GM23338 (cell line): ENCODE measurements around the gene LRMDA.

Experiments used
- CREB1 ChIP-seq: fragments of 250-450 bp; sonication (Bioruptor Pico); IDR thresholded peaks from 2 replicates; pipeline ENCODE4 v1.5.0; 2020; ENCODE audit warnings: low read depth, mild to moderate bottlenecking, moderate library complexity
- EZH2 ChIP-seq: fragments of 200-600 bp; sonication (generic); IDR thresholded peaks from one replicate; pipeline ENCODE4 v1.8.0; 2017; ENCODE audit warnings: antibody characterized with exemption, mild to moderate bottlenecking, low read depth; ENCODE audit not compliant: unreplicated experiment
- EZH2phosphoT487 ChIP-seq: fragments of 200-600 bp; sonication (generic); IDR thresholded peaks from one replicate; pipeline ENCODE4 v1.8.1; 2018; ENCODE audit warnings: antibody characterized with exemption; ENCODE audit not compliant: unreplicated experiment
- JUNB ChIP-seq: IDR thresholded peaks from one replicate; pipeline ENCODE4 v1.6.1; 2016; ENCODE audit warnings: antibody characterized with exemption; ENCODE audit not compliant: unreplicated experiment
- POLR2AphosphoS5 ChIP-seq: IDR thresholded peaks from 2 replicates; pipeline ENCODE4 v1.6.1; 2016; ENCODE audit warnings: antibody characterized with exemption, low read depth
- ZNF114 ChIP-seq: fragments of 250-450 bp; sonication (Bioruptor Pico); IDR thresholded peaks from 2 replicates; pipeline ENCODE4 v1.5.0; 2020; ENCODE audit warnings: mild to moderate bottlenecking, moderate library complexity
- ZNF331 ChIP-seq: fragments of 250-450 bp; sonication (Bioruptor Pico); IDR thresholded peaks from 2 replicates; pipeline ENCODE4 v1.5.0; 2020; ENCODE audit warnings: low read depth, mild to moderate bottlenecking, moderate library complexity
- TF ChIP-seq, protein P1 (sequence below), 2 experiments: fragments of 200-600 bp in 1 of 2; sonication (generic) in 1 of 2; conservative IDR thresholded peaks; 2 replicates each; pipeline versions ENCODE4 v1.5.1 to v1.6.1; 2016 to 2017; ENCODE audit warnings: antibody characterized with exemption in 2 of 2, low read depth in 2 of 2, mild to moderate bottlenecking in 2 of 2, moderate library complexity in 1 of 2
- TF ChIP-seq, protein P2 (sequence below): IDR thresholded peaks from one replicate; pipeline ENCODE4 v1.6.1; 2018; ENCODE audit warnings: antibody characterized with exemption; ENCODE audit not compliant: unreplicated experiment

DNA sequence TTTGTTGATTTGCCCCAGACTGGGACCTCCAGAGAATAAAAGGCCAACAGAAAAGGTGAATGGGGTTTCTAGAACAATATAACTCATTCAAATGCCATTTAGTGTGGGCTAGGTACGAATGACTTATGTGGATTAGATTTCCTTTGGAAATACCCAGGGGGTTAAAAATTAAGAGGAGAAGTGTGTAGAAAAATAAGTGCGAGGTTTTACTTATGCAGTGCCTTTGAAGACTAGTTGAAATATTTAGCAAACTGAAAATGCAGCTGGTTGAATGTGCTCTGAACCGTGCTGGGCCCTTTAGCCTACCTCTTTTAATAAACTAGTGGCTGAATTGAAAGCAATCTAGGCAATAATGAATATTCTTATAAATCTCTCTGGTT is 180.6 kb downstream of the LRMDA start:
- TF ChIP-seq POLR2AphosphoS5 (no peak), EZH2phosphoT487 (no peak), EZH2 (no peak), ZNF331 (CRISPR knock-in tag) (no peak), ZNF114 (CRISPR knock-in tag) (no peak), JUNB (no peak), CREB1 (no peak)
- TF ChIP-seq, protein P1, sequence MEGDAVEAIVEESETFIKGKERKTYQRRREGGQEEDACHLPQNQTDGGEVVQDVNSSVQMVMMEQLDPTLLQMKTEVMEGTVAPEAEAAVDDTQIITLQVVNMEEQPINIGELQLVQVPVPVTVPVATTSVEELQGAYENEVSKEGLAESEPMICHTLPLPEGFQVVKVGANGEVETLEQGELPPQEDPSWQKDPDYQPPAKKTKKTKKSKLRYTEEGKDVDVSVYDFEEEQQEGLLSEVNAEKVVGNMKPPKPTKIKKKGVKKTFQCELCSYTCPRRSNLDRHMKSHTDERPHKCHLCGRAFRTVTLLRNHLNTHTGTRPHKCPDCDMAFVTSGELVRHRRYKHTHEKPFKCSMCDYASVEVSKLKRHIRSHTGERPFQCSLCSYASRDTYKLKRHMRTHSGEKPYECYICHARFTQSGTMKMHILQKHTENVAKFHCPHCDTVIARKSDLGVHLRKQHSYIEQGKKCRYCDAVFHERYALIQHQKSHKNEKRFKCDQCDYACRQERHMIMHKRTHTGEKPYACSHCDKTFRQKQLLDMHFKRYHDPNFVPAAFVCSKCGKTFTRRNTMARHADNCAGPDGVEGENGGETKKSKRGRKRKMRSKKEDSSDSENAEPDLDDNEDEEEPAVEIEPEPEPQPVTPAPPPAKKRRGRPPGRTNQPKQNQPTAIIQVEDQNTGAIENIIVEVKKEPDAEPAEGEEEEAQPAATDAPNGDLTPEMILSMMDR (conservative IDR thresholded peaks at IDR 0.05; ENCODE audit: low read depth in 2 of 2) = no peak
- TF ChIP-seq, protein P2, sequence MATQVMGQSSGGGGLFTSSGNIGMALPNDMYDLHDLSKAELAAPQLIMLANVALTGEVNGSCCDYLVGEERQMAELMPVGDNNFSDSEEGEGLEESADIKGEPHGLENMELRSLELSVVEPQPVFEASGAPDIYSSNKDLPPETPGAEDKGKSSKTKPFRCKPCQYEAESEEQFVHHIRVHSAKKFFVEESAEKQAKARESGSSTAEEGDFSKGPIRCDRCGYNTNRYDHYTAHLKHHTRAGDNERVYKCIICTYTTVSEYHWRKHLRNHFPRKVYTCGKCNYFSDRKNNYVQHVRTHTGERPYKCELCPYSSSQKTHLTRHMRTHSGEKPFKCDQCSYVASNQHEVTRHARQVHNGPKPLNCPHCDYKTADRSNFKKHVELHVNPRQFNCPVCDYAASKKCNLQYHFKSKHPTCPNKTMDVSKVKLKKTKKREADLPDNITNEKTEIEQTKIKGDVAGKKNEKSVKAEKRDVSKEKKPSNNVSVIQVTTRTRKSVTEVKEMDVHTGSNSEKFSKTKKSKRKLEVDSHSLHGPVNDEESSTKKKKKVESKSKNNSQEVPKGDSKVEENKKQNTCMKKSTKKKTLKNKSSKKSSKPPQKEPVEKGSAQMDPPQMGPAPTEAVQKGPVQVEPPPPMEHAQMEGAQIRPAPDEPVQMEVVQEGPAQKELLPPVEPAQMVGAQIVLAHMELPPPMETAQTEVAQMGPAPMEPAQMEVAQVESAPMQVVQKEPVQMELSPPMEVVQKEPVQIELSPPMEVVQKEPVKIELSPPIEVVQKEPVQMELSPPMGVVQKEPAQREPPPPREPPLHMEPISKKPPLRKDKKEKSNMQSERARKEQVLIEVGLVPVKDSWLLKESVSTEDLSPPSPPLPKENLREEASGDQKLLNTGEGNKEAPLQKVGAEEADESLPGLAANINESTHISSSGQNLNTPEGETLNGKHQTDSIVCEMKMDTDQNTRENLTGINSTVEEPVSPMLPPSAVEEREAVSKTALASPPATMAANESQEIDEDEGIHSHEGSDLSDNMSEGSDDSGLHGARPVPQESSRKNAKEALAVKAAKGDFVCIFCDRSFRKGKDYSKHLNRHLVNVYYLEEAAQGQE = no peak
